ENCODE results near the gene SGK1. TPM values are rescaled to one million over a fixed set of nuclear protein-coding genes. Genes with fewer than 3 reads are reported as not detected.

Gene SGK1
- 161 and 209 TPM in 2 replicates for total RNA-seq (2014; rRNA removed; shearing (Covaris generic))

DNA sequence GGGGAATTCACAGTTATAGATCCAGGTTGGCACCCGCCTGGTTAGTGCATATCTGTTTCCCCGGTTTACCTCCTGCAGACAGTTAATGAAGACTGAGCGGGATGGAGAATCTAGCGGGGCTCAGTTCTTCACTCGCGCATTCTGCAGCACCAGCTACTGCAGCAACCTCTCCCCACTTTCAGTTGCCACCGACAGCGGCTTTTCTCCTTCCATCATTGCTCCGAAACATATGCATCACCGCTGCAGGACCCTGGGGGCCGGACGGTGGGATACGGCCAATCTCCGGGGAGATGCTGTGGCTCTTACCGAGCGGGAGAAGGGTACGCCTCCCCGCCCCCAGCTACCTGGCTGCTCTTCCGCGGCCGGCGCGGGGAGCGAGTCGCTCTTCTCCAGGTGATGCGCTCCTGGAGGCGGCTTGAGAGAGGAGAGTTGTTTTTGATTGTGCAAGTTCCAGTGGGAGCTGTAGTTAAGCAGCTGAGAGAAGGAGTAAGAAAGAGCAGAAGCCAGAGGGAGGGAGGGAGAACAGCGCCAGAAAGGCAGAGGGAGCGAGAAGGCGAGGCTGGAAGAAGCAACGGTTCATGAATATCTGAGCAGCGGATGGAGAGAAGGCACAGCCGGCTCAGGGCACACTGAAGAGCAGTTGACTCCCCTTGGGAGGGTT is at the start of gene SGK1:
SGK1 (minus strand) TSS at position 642 of the 661 bp plus-strand sequence. CDS start 652 bp downstream, outside the sequence.
- DNase-seq (ENCODE audit: low spot score): peak; percentile 35

DNA sequence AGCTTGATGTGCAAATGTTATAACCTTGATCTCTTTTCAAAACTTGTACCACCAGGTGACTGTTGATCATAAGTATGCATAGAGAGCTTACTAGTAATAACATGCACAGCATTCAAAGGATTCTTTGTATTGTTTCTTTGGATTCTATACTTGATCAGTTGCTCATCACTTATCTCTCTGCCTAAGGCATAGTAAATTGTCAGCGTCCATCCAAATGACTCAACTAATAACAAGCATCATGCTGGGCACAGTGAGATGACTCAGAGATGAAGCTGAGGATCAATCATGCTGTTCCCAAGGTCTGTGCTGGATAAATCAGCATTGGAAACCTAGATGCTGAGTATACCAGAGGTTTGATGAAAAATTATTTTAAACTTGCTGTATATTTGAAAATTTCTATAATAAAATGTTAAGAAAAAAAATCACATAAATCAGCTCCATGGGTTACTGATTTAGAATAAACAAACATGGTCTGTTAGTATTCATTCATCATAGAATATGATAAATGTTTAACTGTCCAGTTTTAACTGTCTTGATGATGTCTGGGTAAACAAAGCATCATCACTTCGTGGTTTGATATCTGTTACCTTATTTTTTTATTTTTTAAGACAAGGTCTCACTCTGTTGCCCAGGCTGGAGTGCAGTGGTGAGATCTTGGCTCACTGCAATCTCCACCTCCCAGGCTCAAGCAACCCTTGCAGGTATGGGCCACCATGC is 45.6 kb upstream of the SGK1 start:
- peak; percentile 72 for DNase-seq (ENCODE audit: low spot score)

DNA sequence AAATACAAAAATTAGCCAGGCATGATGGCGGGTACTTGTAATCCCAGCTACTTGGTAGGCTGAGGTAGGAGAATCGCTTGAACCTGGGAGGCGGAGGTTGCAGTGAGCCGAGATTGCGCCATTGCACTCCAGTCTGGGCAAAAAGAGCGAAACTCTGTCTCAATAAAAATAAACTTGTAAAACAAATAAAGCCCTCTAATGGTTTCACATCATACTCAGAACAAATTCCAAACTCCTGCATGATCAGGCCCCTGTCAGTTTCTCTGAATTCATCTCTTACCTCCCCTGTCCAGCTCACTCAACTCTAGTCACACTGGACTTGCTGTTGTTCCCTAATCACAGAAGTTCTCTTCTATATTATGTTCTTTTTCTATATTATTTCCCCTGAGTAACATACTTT is 43.1 kb upstream of the SGK1 start:
- no peak for DNase-seq (ENCODE audit: low spot score)

DNA sequence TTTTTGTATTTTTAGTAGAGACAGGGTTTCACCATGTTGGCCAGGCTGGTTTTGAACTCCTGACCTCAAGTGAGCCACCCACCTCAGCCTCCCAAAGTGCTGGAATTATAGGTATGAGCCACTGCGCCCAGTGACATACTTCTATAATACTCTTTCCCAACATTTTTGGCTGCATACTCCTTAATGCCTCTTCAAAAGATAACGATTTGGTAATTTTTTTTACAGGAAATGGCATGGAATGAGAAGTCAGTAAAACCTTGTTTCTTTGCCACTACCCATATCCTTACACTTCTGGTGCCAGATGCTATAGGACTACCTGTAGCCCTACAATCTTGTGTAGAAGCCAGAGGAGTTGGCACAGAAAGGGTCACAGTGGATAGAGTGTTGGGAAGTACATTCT is 41.4 kb upstream of the SGK1 start:
- no peak for DNase-seq (ENCODE audit: low spot score)

DNA sequence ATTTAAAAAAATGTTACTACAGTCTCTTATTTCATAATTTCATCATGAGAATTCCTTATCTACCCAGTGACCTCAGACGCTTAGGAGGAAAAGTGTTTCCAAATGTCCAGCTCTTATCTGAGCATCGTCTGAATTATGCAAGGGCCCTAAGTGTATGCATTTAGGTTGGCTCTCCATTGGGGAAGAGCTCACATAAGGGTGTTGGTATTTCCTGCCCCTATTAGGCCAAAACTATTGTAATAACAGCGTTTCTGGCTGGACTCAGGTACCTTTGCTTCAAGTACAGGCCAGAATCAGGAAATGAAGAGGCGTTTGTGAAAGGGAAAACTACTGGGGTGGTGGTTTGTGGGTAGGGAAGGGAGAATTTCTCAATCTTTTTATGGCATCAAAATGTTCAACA is 40.4 kb upstream of the SGK1 start:
- peak; percentile 27 for DNase-seq (ENCODE audit: low spot score)

DNA sequence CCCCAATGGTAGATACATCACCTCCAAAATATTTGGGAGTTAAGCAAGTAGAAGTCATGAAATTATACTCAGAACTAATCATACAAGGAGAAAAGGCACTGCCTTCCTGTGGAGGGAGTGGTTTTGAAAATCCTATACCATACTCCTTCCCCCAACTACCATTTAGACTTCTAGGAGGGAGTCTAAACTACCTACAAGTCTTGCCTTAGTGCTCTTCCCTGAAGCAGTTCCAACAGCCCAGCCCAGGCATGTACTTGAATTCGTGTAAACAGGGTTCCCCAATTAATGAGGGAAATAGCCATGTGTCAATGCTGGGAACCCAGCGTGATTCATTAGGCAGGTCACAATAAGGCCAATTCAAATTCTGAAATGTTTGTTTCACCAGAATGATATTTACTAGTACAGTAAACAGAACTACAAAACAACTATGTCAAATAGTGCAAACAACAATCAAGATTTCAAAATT is 39.1 kb upstream of the SGK1 start:
- no peak for DNase-seq (ENCODE audit: low spot score)

DNA sequence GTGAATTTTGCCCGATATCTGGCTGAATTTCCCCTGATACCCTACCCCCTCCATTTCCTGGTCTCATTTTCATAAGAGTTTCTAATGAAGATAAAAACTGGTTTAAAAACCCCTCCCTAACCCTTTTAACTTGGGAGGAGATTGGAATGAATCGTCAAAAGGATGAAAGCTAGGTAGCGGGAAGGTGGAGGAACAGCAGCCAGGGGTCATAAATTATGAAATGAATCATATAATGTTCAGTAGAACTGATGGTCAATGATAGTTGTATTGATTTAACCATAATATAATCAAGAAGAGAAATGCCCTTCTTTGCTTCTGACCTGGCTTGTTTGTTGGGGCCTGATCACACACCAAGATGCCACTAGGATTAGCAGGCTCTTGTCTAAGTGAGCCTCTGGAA is 38.5 kb upstream of the SGK1 start:
- DNase-seq (ENCODE audit: low spot score): no peak

DNA sequence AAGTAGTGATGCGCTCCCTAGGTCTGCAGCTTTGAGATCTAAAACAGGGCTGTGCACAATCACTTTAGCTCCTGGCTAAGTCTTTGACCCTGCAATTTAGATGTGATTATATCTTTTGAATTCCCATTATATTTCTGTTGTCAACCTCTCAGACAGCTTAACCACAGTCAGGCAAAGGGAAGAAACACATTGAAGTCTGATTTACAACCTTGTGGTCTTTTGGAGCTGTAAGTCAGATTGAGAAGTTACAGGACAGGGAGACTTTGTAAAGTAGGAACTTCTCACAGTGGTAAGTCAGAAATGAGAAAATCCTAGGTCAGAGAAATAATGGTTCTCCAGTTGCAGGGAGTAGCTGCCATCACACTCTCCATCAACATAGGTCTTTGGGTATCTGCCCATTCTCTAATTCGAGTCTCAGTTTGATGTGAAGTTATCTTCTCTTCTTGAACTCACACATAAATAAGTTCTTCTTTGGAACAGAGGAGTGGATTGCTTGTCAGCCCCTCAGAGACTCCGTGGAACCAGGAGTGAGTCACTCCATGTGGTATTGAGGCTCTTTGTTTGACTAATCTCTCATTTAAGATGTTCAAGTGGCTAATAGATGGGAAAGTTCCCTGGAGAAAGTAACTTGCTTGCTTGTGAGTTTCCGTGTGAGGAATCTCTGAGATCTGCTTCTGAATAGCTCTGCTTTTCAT is 35.0 kb upstream of the SGK1 start:
- peak; percentile 70 for DNase-seq (ENCODE audit: low spot score)

DNA sequence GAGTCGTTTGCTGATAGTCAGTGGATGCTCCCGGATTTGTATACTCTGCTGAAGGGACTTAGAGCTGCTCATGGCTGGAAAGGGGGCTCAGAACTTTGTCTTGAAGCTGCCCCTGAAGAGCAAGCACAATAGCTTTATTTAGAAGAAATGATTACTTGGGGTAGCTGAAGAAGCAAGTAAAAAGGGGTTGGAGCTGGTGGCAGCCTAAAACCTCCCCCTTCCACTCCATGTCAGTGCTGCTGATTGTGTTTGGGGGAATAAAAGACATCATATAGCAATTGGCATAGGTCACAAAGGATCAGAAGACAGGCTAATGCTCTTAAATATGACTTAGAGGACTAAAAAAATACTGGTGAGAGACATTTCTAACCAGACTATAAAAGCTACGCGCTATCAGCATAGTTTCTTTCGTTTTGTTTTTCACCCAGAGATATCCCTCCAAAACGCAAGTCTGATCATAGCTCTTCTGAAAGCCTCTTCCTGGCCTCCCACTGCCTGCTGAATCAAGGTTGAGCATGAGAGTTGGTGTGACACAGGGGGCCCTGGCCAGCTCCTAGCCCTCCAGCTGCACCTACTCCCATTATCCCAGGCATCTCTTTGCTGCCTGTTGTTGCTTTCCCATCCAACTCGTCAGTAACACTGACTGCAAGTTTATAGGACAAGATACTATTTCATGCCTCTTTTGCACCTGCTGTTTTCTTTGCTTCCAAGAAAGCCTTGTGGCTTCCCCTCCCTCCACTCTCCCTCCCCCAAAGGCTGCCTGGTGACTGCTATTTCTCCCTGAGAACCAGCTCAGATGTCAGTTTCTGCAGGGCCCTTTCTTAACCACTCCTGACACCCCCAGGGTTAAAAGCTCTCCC is 33.9 kb upstream of the SGK1 start:
- DNase-seq (ENCODE audit: low spot score): no peak

DNA sequence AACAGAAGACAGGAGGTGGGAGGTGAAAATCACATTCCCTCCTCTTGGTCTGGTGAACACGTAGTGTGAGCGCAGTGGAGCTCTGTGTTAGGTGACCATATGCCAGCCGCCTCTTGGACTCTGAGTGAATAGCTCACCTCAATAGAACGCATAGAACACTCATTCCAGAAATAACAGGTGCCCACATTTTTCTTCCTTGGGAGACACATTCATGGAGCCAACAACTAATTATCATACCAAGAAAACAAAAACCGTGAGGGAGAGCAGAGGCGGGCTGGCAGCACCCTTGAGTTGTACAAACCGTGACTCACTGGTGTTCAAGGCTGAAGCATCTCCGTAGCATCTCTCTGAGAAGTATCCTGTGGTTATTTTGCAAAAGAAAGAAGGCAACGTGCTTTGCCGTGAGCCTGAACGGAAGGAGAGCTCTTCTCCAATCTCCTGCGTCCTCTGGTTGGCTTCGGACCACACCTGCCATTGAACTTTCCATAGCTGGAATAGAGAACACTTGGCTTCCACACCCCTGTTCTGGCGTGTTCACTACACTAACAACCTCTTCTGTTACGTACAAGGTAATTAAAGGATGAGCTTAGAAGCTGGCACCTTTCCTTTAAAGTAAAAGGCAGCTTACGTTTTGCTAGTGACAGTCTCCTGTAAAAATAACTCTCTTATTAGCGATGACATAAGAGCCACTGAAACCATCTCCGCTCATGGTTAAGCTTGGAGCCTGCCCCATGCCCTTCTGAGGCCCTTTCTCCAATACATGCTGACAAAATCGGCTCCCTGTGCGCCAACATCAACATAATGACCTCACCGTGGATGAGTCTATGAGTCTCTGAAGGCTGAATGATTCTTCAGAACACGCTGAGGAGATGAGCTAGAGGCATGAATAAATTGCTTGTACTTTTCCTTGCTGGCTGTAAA is 30.2 kb upstream of the SGK1 start:
- DNase-seq (ENCODE audit: low spot score): peak; percentile 90

DNA sequence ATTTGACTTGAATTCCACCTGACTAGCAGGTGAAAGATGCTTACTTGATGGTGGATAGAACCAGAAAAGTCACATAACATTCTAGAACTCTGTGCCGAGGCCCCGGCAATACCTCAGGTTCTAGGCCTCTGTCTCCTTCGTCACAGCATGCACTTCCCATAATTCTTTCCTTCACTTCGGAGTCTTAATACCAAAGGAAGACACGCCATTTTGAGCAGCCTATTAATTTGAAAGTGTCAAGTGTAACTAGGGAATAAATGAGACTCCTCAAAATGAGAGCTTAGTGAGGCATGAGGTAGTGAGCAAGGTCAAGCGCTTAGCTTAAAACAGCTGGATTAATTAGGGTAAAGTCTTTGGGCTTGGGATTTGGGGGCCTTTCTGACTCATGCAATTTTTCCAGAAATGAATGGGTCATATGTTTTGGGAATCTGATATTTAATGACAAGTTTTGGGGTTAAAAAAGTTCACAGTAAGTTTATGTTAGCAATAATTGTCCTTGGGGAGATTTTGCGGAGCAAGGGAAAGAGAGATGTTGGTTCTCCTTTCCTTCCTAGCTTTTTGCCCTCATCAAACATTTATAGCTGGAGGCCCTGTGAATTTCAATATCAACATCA is 29.1 kb upstream of the SGK1 start:
- no peak for DNase-seq (ENCODE audit: low spot score)

DNA sequence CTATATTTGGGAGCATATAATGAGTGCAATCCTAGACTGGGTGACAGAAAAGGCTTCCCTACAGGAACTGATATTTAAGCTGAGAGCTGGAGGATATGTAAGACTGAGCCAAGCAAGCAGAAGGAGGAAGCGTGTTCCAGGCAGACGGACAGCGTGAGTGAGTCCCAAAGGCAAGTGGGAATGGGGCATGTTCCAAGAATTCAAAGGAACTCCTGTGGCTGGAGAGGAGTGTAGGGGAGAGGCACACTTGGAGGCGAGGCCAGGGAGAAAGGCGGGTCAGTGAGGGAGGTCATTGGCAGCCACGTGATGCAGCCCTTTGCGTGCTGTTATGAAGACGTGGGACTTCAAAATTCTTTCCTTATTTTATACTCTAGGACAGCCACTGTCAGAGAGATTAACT is 27.9 kb upstream of the SGK1 start:
- no peak for DNase-seq (ENCODE audit: low spot score)

DNA sequence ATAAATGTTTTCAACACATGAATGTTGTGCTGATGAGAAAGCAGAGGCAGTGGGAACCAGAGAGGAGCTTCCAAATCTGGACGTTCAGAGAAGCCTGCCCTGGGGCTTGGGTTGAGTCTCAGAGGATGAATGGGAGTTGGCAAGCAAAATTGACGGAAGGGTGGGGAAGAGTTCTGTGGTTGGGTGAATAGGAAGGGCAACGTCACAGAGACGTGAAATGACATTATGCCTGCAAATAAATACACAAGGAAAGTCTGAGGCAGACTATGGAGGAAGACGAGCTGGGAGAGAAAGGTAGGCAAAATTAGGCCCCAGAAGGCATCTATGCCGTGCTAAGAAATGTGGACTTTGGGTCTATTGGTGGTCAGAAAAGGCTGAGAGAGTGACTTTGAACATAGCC is 25.2 kb upstream of the SGK1 start:
- DNase-seq (ENCODE audit: low spot score): no peak

DNA sequence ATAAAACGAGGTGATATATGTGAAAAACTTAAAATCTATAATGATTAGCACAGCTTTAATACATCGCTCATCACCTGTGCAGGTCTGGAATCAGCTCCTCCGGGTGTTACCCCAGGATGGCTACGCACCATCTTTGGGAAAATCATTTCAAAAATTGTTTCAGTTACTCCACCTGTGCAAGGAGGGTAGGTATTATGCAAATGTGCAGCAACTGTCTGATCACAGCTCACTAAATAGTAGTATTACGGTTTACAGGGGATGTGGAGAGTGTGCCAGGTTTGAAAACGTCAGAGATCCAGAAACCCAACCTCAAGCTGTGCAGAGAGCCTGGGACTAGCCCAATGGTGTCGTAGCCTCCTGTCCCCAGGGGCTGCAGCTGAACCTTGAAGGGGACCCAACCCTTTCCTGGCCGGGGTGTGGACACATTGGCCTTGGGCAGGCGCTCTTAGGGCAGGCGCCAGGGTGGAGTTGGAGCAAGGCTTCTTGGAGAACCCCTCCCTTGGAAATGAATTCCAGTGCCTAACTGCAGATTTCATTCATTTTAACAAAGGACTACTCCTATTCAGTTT is 24.2 kb upstream of the SGK1 start:
- no peak for DNase-seq (ENCODE audit: low spot score)

DNA sequence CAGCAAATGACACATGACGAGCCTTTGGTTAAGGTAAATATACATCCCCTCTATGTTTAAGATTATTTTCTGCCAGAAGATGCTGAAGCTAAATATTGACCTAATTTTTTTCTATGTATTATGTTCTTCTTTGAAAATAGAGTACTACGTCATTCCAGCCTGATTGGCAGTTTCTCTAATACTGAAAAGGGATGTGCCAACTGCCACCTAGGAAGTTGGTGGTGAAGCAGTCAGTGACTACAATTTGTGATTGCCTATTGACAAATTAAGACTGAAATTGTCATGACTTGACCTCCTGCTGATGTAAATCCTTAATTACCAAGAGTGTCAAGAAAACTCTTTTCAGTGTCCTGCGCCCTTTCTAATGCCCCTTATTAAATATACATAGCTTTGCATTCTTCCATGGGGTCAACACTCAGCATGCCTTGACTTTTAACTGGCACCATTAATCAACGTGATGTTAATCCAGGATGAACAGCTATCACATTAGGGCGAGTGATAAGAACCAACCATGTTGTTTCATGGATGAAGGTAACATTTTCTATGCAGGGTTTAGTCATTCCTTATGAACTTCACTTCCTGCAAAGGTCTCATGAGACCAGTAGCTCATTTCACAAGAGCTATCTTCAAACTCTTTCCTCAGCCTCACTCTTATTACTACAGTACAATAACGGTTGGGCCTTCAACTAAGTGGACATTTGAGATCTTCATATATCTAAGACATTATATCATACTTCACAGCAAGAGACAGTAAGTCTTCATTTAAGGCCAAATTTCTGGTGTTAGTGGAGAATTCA is 22.5 kb upstream of the SGK1 start:
- DNase-seq (ENCODE audit: low spot score): no peak

DNA sequence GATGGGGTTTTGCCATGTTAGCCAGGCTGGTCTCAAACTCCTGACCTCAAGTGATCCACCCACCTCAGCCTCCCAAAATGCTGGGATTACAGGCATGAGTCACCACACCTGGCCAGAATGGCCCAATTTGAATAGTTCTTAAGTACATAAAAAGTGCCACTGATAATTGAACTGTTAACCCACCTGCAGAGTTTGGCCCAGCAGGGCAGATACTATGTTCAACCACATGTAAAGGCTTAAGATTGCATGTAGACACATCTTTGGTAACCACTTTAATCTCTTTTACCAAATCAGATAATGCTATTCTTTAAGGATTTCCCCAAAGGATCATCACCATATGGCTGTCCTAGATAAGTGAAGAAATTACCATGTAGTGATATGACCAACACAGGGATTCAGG is 21.3 kb upstream of the SGK1 start:
- no peak for DNase-seq (ENCODE audit: low spot score)

DNA sequence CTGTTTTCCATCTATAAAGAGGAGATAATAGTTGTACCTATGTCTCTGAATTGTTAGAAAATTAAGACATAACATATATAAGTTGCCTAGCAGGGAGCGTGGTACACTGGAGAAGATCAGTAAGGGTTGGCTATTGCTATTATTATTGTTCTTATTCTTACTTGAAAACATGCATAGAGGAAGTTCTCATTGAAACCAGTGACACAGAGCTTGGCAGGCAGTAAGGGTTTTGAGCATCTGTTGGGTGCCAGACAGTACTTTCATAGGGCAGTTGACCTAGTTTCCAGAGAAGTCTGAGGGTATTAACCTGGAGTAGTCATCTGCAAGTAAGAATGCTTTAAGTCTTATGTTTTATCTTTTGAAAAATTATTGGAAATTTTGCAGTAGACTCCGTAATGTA is 13.3 kb upstream of the SGK1 start:
- no peak for DNase-seq (ENCODE audit: low spot score)

DNA sequence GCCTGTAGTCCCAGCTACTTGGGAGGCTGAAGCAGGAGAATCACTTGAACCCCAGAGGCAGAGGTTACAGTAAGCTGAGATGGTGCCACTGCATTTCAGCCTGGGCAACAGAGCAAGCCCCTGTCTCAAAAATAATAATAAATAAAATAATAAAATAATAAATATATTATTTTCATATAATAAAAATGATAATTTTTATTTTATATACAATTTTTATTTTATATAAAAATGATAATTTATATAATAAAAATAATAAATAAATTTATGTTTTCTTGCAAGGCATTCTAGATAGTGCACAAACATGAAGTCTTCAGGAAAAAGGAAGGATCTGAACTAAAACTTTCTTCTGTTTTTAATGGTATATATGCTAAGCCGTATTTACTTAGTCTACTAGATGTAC is 12.6 kb upstream of the SGK1 start:
- no peak for DNase-seq (ENCODE audit: low spot score)

DNA sequence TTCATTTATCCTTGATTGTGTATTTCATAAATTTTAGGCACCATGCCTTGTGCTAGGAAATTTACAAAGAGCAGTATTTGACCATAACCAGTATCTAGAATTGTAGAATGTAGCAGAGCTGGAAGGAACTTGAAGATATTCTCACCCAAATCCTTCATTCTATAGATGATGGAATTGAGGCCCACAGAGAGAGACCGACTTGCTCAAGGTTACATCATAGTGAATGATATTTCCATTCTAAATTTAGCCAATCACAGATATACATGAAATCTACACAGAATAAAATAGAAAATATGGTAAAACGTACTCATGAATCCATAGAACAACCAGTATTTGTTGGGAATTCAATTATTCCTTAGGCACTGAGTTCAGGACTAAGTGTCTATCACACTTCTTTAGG is 10.9 kb upstream of the SGK1 start:
- DNase-seq (ENCODE audit: low spot score): no peak
